ENCODE data around the gene ST3GAL4.
A peak's percentile ranks its signal among the peaks of the same experiment; 100 is the strongest.
"Not testable (repeated sequence)": the region's sequence is repeated elsewhere in the genome, so short reads cannot be mapped to it uniquely, and the experiment has no call there.

ST3GAL4 gene

GRCh38 chr11:126394036-126394435, 38.5 kb downstream of the ST3GAL4 start:
- DNase-seq (ENCODE audit: low read depth), result no peak
- no peaks in the 10 kb centered on the region for H3K27me3 ChIP-seq (replicated peaks; ENCODE audit: control insufficient read depth, insufficient read depth, low read length)

GRCh38 chr11:126394634-126395072, 39.2 kb downstream of the ST3GAL4 start:
- H3K4me1 ChIP-seq (ENCODE audit: control insufficient read depth, insufficient read depth, low read length), result peaks cover 18% of the 10 kb centered on the region
- H3K4me3 ChIP-seq (ENCODE audit: low read length); H3K27me3 ChIP-seq (replicated peaks; ENCODE audit: control insufficient read depth, insufficient read depth, low read length); H3K36me3 ChIP-seq (ENCODE audit: control insufficient read depth, insufficient read depth, low read length, severe bottlenecking); H3K9ac ChIP-seq (ENCODE audit: low read length); H3K9me3 ChIP-seq (ENCODE audit: control insufficient read depth, low read length): not testable (repeated sequence)
- peak; percentile 31 for DNase-seq (ENCODE audit: low read depth)

More at GRCh38 chr11:126394036-126394435, 38.5 kb downstream of the ST3GAL4 start:
- H3K36me3 ChIP-seq (ENCODE audit: control insufficient read depth, insufficient read depth, low read length, severe bottlenecking), result peaks cover 4% of the 10 kb centered on the region
- no peak overlapping the region for H3K9ac ChIP-seq (ENCODE audit: low read length)
- no peaks in the 10 kb centered on the region for H3K9me3 ChIP-seq (ENCODE audit: control insufficient read depth, low read length)
- peaks cover 18% of the 10 kb centered on the region for H3K4me1 ChIP-seq (ENCODE audit: control insufficient read depth, insufficient read depth, low read length)
- no peak overlapping the region for H3K4me3 ChIP-seq (ENCODE audit: low read length)

- not testable (repeated sequence) for H3K27me3 ChIP-seq (replicated peaks; ENCODE audit: control insufficient read depth, insufficient read depth, low read length); H3K9ac ChIP-seq (ENCODE audit: low read length); H3K9me3 ChIP-seq (ENCODE audit: control insufficient read depth, low read length); H3K4me3 ChIP-seq (ENCODE audit: low read length); H3K36me3 ChIP-seq (ENCODE audit: control insufficient read depth, insufficient read depth, low read length, severe bottlenecking); DNase-seq (ENCODE audit: low read depth)
- H3K4me1 ChIP-seq (ENCODE audit: control insufficient read depth, insufficient read depth, low read length), result peaks cover 18% of the 10 kb centered on the region
Measured at GRCh38 chr11:126395784-126396183, 40.3 kb downstream of the ST3GAL4 start.

- H3K27me3 ChIP-seq (replicated peaks; ENCODE audit: control insufficient read depth, insufficient read depth, low read length), result not testable (repeated sequence)
- peaks cover 18% of the 10 kb centered on the region for H3K4me1 ChIP-seq (ENCODE audit: control insufficient read depth, insufficient read depth, low read length)
Measured at GRCh38 chr11:126396266-126396665, 40.8 kb downstream of the ST3GAL4 start.

GRCh38 chr11:126396965-126397364, 41.5 kb downstream of the ST3GAL4 start:
- H3K36me3 ChIP-seq (ENCODE audit: control insufficient read depth, insufficient read depth, low read length, severe bottlenecking), result peaks cover 4% of the 10 kb centered on the region
- no peak overlapping the region for H3K4me3 ChIP-seq (ENCODE audit: low read length)
- peaks cover 17% of the 10 kb centered on the region for H3K4me1 ChIP-seq (ENCODE audit: control insufficient read depth, insufficient read depth, low read length)
- no peak overlapping the region for H3K9ac ChIP-seq (ENCODE audit: low read length)
- H3K27me3 ChIP-seq (replicated peaks; ENCODE audit: control insufficient read depth, insufficient read depth, low read length), result no peaks in the 10 kb centered on the region
- DNase-seq (ENCODE audit: low read depth), result no peak
- no peaks in the 10 kb centered on the region for H3K9me3 ChIP-seq (ENCODE audit: control insufficient read depth, low read length)

More at GRCh38 chr11:126396266-126396665, 40.8 kb downstream of the ST3GAL4 start:
- H3K36me3 ChIP-seq (ENCODE audit: control insufficient read depth, insufficient read depth, low read length, severe bottlenecking); H3K9ac ChIP-seq (ENCODE audit: low read length); H3K4me3 ChIP-seq (ENCODE audit: low read length); DNase-seq (ENCODE audit: low read depth); H3K9me3 ChIP-seq (ENCODE audit: control insufficient read depth, low read length): not testable (repeated sequence)

- Histone ChIP-seq H3K9me3 (ENCODE audit: control insufficient read depth, low read length) (no peaks in the 10 kb centered on the region), H3K27me3 (replicated peaks; ENCODE audit: control insufficient read depth, insufficient read depth, low read length) (no peaks in the 10 kb centered on the region), H3K36me3 (ENCODE audit: control insufficient read depth, insufficient read depth, low read length, severe bottlenecking) (peaks cover 4% of the 10 kb centered on the region), H3K4me3 (ENCODE audit: low read length) (no peak overlapping the region), H3K9ac (ENCODE audit: low read length) (no peak overlapping the region), H3K4me1 (ENCODE audit: control insufficient read depth, insufficient read depth, low read length) (peaks cover 17% of the 10 kb centered on the region)
- DNase-seq (ENCODE audit: low read depth), result no peak
Measured at GRCh38 chr11:126398296-126398695, 42.8 kb downstream of the ST3GAL4 start.

GRCh38 chr11:126398721-126399120, 43.2 kb downstream of the ST3GAL4 start:
- no peak overlapping the region for H3K9ac ChIP-seq (ENCODE audit: low read length)
- H3K27me3 ChIP-seq (replicated peaks; ENCODE audit: control insufficient read depth, insufficient read depth, low read length), result no peaks in the 10 kb centered on the region
- DNase-seq (ENCODE audit: low read depth), result no peak
- no peaks in the 10 kb centered on the region for H3K9me3 ChIP-seq (ENCODE audit: control insufficient read depth, low read length)
- H3K4me1 ChIP-seq (ENCODE audit: control insufficient read depth, insufficient read depth, low read length), result peaks cover 21% of the 10 kb centered on the region
- peaks cover 4% of the 10 kb centered on the region for H3K36me3 ChIP-seq (ENCODE audit: control insufficient read depth, insufficient read depth, low read length, severe bottlenecking)
- H3K4me3 ChIP-seq (ENCODE audit: low read length), result no peak overlapping the region

GRCh38 chr11:126400019-126400418, 44.5 kb downstream of the ST3GAL4 start:
- Histone ChIP-seq H3K9ac (ENCODE audit: low read length) (no peak overlapping the region), H3K9me3 (ENCODE audit: control insufficient read depth, low read length) (no peaks in the 10 kb centered on the region), H3K36me3 (ENCODE audit: control insufficient read depth, insufficient read depth, low read length, severe bottlenecking) (peaks cover 9% of the 10 kb centered on the region), H3K27me3 (replicated peaks; ENCODE audit: control insufficient read depth, insufficient read depth, low read length) (no peaks in the 10 kb centered on the region), H3K4me1 (ENCODE audit: control insufficient read depth, insufficient read depth, low read length) (peaks cover 20% of the 10 kb centered on the region), H3K4me3 (ENCODE audit: low read length) (no peak overlapping the region)
- no peak for DNase-seq (ENCODE audit: low read depth)

GRCh38 chr11:126400479-126400878, 45.0 kb downstream of the ST3GAL4 start:
- H3K36me3 ChIP-seq (ENCODE audit: control insufficient read depth, insufficient read depth, low read length, severe bottlenecking), result peaks cover 10% of the 10 kb centered on the region
- peaks cover 15% of the 10 kb centered on the region for H3K4me1 ChIP-seq (ENCODE audit: control insufficient read depth, insufficient read depth, low read length)
- no peaks in the 10 kb centered on the region for H3K27me3 ChIP-seq (replicated peaks; ENCODE audit: control insufficient read depth, insufficient read depth, low read length)
- no peak overlapping the region for H3K9ac ChIP-seq (ENCODE audit: low read length)
- H3K4me3 ChIP-seq (ENCODE audit: low read length), result no peak overlapping the region
- no peaks in the 10 kb centered on the region for H3K9me3 ChIP-seq (ENCODE audit: control insufficient read depth, low read length)
- no peak for DNase-seq (ENCODE audit: low read depth)

- DNase-seq (ENCODE audit: low read depth), result no peak
Measured at GRCh38 chr11:126403022-126403581, 47.6 kb downstream of the ST3GAL4 start.

GRCh38 chr11:126403658-126404057, 48.2 kb downstream of the ST3GAL4 start:
- no peak overlapping the region for H3K4me3 ChIP-seq (ENCODE audit: low read length)
- no peak for DNase-seq (ENCODE audit: low read depth)
- peaks cover 24% of the 10 kb centered on the region for H3K36me3 ChIP-seq (ENCODE audit: control insufficient read depth, insufficient read depth, low read length, severe bottlenecking)
- H3K9ac ChIP-seq (ENCODE audit: low read length), result no peak overlapping the region
- no peaks in the 10 kb centered on the region for H3K9me3 ChIP-seq (ENCODE audit: control insufficient read depth, low read length)
- no peaks in the 10 kb centered on the region for H3K27me3 ChIP-seq (replicated peaks; ENCODE audit: control insufficient read depth, insufficient read depth, low read length)
- peaks cover 13% of the 10 kb centered on the region for H3K4me1 ChIP-seq (ENCODE audit: control insufficient read depth, insufficient read depth, low read length)

More at GRCh38 chr11:126403022-126403581, 47.6 kb downstream of the ST3GAL4 start:
- H3K4me3 ChIP-seq (ENCODE audit: low read length), result no peak overlapping the region
- no peaks in the 10 kb centered on the region for H3K9me3 ChIP-seq (ENCODE audit: control insufficient read depth, low read length)
- peaks cover 23% of the 10 kb centered on the region for H3K36me3 ChIP-seq (ENCODE audit: control insufficient read depth, insufficient read depth, low read length, severe bottlenecking)
- peaks cover 13% of the 10 kb centered on the region for H3K4me1 ChIP-seq (ENCODE audit: control insufficient read depth, insufficient read depth, low read length)
- H3K27me3 ChIP-seq (replicated peaks; ENCODE audit: control insufficient read depth, insufficient read depth, low read length), result no peaks in the 10 kb centered on the region
- H3K9ac ChIP-seq (ENCODE audit: low read length), result no peak overlapping the region

- H3K36me3 ChIP-seq (ENCODE audit: control insufficient read depth, insufficient read depth, low read length, severe bottlenecking), result peaks cover 31% of the 10 kb centered on the region
- no peak overlapping the region for H3K9ac ChIP-seq (ENCODE audit: low read length)
- no peaks in the 10 kb centered on the region for H3K27me3 ChIP-seq (replicated peaks; ENCODE audit: control insufficient read depth, insufficient read depth, low read length)
- H3K4me1 ChIP-seq (ENCODE audit: control insufficient read depth, insufficient read depth, low read length), result peaks cover 13% of the 10 kb centered on the region
- H3K4me3 ChIP-seq (ENCODE audit: low read length), result no peak overlapping the region
- no peaks in the 10 kb centered on the region for H3K9me3 ChIP-seq (ENCODE audit: control insufficient read depth, low read length)
- DNase-seq (ENCODE audit: low read depth), result no peak
Measured at GRCh38 chr11:126404367-126404766, 48.9 kb downstream of the ST3GAL4 start.
